IMR-90 (cell line): ENCODE results near the gene ATXN3L. TPM values are rescaled to one million over a fixed set of nuclear protein-coding genes. Genes with fewer than 3 reads are reported as not detected.

Experiments
- ATAC-seq: fragments of 200-7000 bp; cut with Tn5 transposase; 2 replicates; pipeline ENCODE4 v1.9.1; 2020; ENCODE audit warnings: low read depth, mild to moderate bottlenecking, moderate library complexity
- BruUV-seq: library from RNA; stranded (reverse); fragments of 400-500 nt; replicated peaks from 2 replicates; lab custom pipeline; 2021; lab: Mats Ljungman, UMichigan
- CTCF ChIA-PET: fragments of 300-600 bp; formaldehyde crosslinking; extraction: SDS; loops from one replicate; lab custom pipeline; 2021; ENCODE audit warnings: antibody characterized with exemption; lab: Yijun Ruan, JAX
- POLR2A ChIA-PET: fragments of 300-600 bp; sonication (Branson Sonifier 250); formaldehyde crosslinking; loops from one replicate; lab custom pipeline; 2022; ENCODE audit warnings: antibody characterized with exemption; ENCODE audit not compliant: unreplicated experiment; lab: Charles Lee
- DNase-seq: peaks from one replicate; pipeline ENCODE4 v3.0.0; 2013
- H2AFZ ChIP-seq: replicated peaks from 2 replicates; pipeline ENCODE3; 2013; ENCODE audit warnings: low read length, mild to moderate bottlenecking; ENCODE audit not compliant: poor library complexity
- H2AK5ac ChIP-seq: 2 replicates; pipeline ENCODE4 v1.6.1; 2013; ENCODE audit warnings: low read depth, low read length, inconsistent platforms
- H2AK9ac ChIP-seq: replicated peaks from 2 replicates; pipeline ENCODE3; 2013; ENCODE audit warnings: mild to moderate bottlenecking, low read depth, low read length, moderate library complexity; ENCODE audit not compliant: poor library complexity
- H2BK120ac ChIP-seq: 2 replicates; pipeline ENCODE4 v1.6.1; 2013; ENCODE audit warnings: low read depth, low read length, inconsistent platforms
- H2BK15ac ChIP-seq: 3 replicates; pipeline ENCODE4 v1.6.1; 2013; ENCODE audit warnings: low read depth, low read length, inconsistent platforms
- H2BK20ac ChIP-seq: 2 replicates; pipeline ENCODE4 v1.6.1; 2013; ENCODE audit warnings: low read depth, mild to moderate bottlenecking, inconsistent platforms, low read length, moderate library complexity
- H2BK5ac ChIP-seq: 2 replicates; pipeline ENCODE4 v1.6.1; 2013; ENCODE audit warnings: mild to moderate bottlenecking, low read depth, low read length, inconsistent platforms; ENCODE audit not compliant: poor library complexity, severe bottlenecking
- H3K14ac ChIP-seq: replicated peaks from 2 replicates; pipeline ENCODE4 v1.6.1; 2013; ENCODE audit warnings: low read depth, low read length, inconsistent platforms
- H3K18ac ChIP-seq: 2 replicates; pipeline ENCODE4 v1.6.1; 2013; ENCODE audit warnings: low read depth, low read length, control low read depth
- H3K23ac ChIP-seq: 2 replicates; pipeline ENCODE4 v1.6.1; 2013; ENCODE audit warnings: low read depth, low read length, inconsistent platforms
- H3K27ac ChIP-seq: 2 replicates; pipeline ENCODE4 v1.5.1; 2013; ENCODE audit warnings: mild to moderate bottlenecking, control low read depth, low read length; ENCODE audit not compliant: insufficient read depth
- H3K27me3 ChIP-seq: 2 replicates; pipeline ENCODE4 v1.6.1; 2013; ENCODE audit warnings: low read length; ENCODE audit not compliant: control insufficient read depth, insufficient read depth
- H3K36me3 ChIP-seq: 2 replicates; pipeline ENCODE4 v1.6.1; 2013; ENCODE audit warnings: low read length, mixed read lengths; ENCODE audit not compliant: control insufficient read depth, insufficient read depth
- H3K4ac ChIP-seq: 2 replicates; pipeline ENCODE4 v1.6.1; 2013; ENCODE audit warnings: low read depth, low read length, inconsistent platforms
- H3K4me1 ChIP-seq: 2 replicates; pipeline ENCODE4 v1.6.1; 2013; ENCODE audit warnings: low read length, mixed read lengths; ENCODE audit not compliant: control insufficient read depth, insufficient read depth
- H3K4me2 ChIP-seq: 2 replicates; pipeline ENCODE4 v1.6.1; 2013; ENCODE audit warnings: low read depth, mild to moderate bottlenecking, control low read depth, low read length, moderate library complexity
- H3K4me3 ChIP-seq: 2 replicates; pipeline ENCODE4 v1.5.1; 2013; ENCODE audit warnings: low read depth, mild to moderate bottlenecking, control low read depth, low read length, moderate library complexity; ENCODE audit not compliant: insufficient read depth
- H3K56ac ChIP-seq: 2 replicates; pipeline ENCODE4 v1.6.1; 2013; ENCODE audit warnings: low read length, inconsistent platforms; ENCODE audit not compliant: insufficient read depth; ENCODE audit errors: extremely low read depth
- H3K79me1 ChIP-seq, 2 experiments: 2 replicates each; pipeline ENCODE4 v1.6.1; 2013; ENCODE audit warnings: low read length in 2 of 2, inconsistent platforms in 1 of 2, low read depth in 1 of 2
- H3K9ac ChIP-seq: 2 replicates; pipeline ENCODE4 v1.6.1; 2013; ENCODE audit warnings: low read depth, low read length, control low read depth
- H3K9me1 ChIP-seq: 2 replicates; pipeline ENCODE4 v1.6.1; 2013; ENCODE audit warnings: low read length, inconsistent platforms; ENCODE audit not compliant: insufficient read depth
- H3K9me3 ChIP-seq: 2 replicates; pipeline ENCODE4 v1.6.1; 2013; ENCODE audit warnings: low read length; ENCODE audit not compliant: control insufficient read depth, insufficient read depth
- H4K20me1 ChIP-seq: 2 replicates; pipeline ENCODE4 v1.6.1; 2013; ENCODE audit warnings: low read length, inconsistent platforms; ENCODE audit not compliant: insufficient read depth
- H4K5ac ChIP-seq: 2 replicates; pipeline ENCODE4 v1.6.1; 2013; ENCODE audit warnings: mild to moderate bottlenecking, low read depth, low read length, control low read depth
- H4K8ac ChIP-seq, 2 experiments: 2 replicates each; pipeline ENCODE4 v1.6.1; 2013; ENCODE audit warnings: low read depth in 2 of 2, low read length in 2 of 2, control low read depth in 1 of 2, inconsistent platforms in 1 of 2
- H4K91ac ChIP-seq: 2 replicates; pipeline ENCODE4 v1.6.1; 2013; ENCODE audit warnings: low read depth, low read length, inconsistent platforms; ENCODE audit not compliant: insufficient read depth
- NFE2L2 ChIP-seq: fragments of 150-350 bp; IDR thresholded peaks from 2 replicates; pipeline ENCODE4 v1.6.1; 2016; ENCODE audit warnings: low read depth, mild to moderate bottlenecking, low read length
- WGBS, 2 experiments: methylation state at CpG; one replicate each; pipeline versions ENCODE4 v1.1.5 to v1.1.7; 2013; ENCODE audit warnings: missing lambda C conversion rate in 2 of 2; ENCODE audit not compliant: insufficient read length in 1 of 2; ENCODE audit errors: extremely low coverage in 2 of 2; 5-methylcytosine and 5-hydroxymethylcytosine counted together
- dilution Hi-C: fragments of 300-500 bp; cut with HindIII; formaldehyde crosslinking; loops from one replicate; pipeline ENCODE4 v1.14.3; 2018; ENCODE audit warnings: low sequenced_read_pairs; ENCODE audit not compliant: unreplicated experiment
- in situ Hi-C: fragments of 300-500 bp; cut with MboI; formaldehyde crosslinking; loops from 3 replicates; pipeline ENCODE4 v1.14.3; 2019; ENCODE audit warnings: low sequenced_read_pairs, inconsistent platforms, mixed read lengths
- intact Hi-C: fragments of 100-400 bp; cut with micrococcal nuclease; formaldehyde crosslinking; loops from 2 replicates; pipeline ENCODE4 v1.10.0; 2022
- polyA plus RNA-seq, 3 experiments: library from polyadenylated mRNA; depleted of rRNA; stranded (reverse); fragments of >200 nt; gene quantifications; 2 replicates each; pipeline ENCODE4 v1.2.3, GENCODE V29; 2012; ENCODE audit warnings: low replicate concordance in 1 of 3
- total RNA-seq: library from RNA; depleted of rRNA; stranded (reverse); fragments of >200 nt; gene quantifications from 2 replicates; pipeline ENCODE4 v1.2.3, GENCODE V29; 2012

The ATXN3L gene
- total and polyA plus RNA-seq, 2 of the 4 experiments (the other 2 are of a cell fraction), result not detected

DNA sequence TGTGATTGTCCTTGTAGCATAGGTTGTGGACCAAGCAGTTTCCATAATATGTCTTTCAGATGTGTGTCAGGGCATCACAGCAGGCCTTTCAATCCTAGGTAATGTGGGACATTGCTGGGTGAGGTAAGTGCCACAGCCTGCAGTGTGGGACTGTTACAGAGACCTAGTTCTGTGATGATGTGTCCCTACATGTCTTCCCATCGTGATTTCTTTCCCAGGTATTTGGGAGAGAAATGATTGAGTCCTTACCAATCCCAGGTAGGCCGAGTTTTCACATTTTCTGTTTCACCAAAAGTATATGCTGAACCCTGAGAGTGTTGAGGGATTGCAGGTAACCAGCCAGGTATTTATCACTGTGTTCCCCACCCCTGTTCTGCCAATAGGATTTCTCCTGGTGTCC lies 10.6 kb upstream of the ATXN3L start:
- dilution Hi-C loops (no loop called here), intact Hi-C loops (no loop called here), in situ Hi-C loops (no loop called here)
- Histone ChIP-seq H2BK20ac (no peak overlapping the region), H3K4me3 (no peak overlapping the region), H4K91ac (no peak overlapping the region), H4K5ac (no peak overlapping the region), H3K4me1 (no peaks in the 10 kb centered on the region), H3K14ac (no peak overlapping the region), H3K36me3 (no peaks in the 10 kb centered on the region), H2BK15ac (no peak overlapping the region), H3K9me1 (no peaks in the 10 kb centered on the region), H3K4ac (no peak overlapping the region), H3K23ac (no peak overlapping the region), H3K79me1 (no peaks in the 10 kb centered on the region), H3K4me2 (no peak overlapping the region), H2BK5ac (no peak overlapping the region), H3K9ac (no peak overlapping the region), H3K56ac (no peak overlapping the region), H2AFZ (no peak overlapping the region), H2AK5ac (no peak overlapping the region), H2AK9ac (no peak overlapping the region), H3K9me3 (no peaks in the 10 kb centered on the region), H3K18ac (no peak overlapping the region), H4K8ac (no peak overlapping the region), H2BK120ac (no peak overlapping the region), H4K20me1 (no peaks in the 10 kb centered on the region), H3K27me3 (no peaks in the 10 kb centered on the region), H3K27ac (no peak overlapping the region)
- no CpG with 5 or more reads among the region's 2 CpGs for WGBS, 2 experiments
- CTCF ChIA-PET, result no interaction called here
- no peak for TF ChIP-seq NFE2L2
- POLR2A ChIA-PET, result no interaction called here
- DNase-seq (no peak), ATAC-seq (no peak)
- no TSS peak for BruUV-seq
